GM23338 (cell line): ENCODE measurements around the gene ZNF550. TPM values are rescaled to one million over a fixed set of nuclear protein-coding genes. Genes with fewer than 3 reads are reported as not detected.

Experiments used
- ATAC-seq: fragments of 200-7000 bp; cut with Tn5 transposase; 3 replicates; pipeline ENCODE4 v1.9.1; 2020
- DNase-seq: peaks from one replicate; pipeline ENCODE4 v3.0.0-alpha.2; 2015; ENCODE audit warnings: low spot score
- H2AFZ ChIP-seq: fragments of 200-600 bp; sonication (generic); 2 replicates; pipeline ENCODE4 v1.8.0; 2016; ENCODE audit warnings: antibody characterized with exemption, mild to moderate bottlenecking, moderate library complexity
- H3F3A ChIP-seq: fragments of 200-600 bp; sonication (generic); replicated peaks from 2 replicates; pipeline ENCODE4 v1.8.0; 2017; ENCODE audit warnings: antibody characterized with exemption, mixed run types, low read depth
- H3K27ac ChIP-seq: fragments of 200-600 bp; sonication (generic); 2 replicates; pipeline ENCODE4 v1.6.1; 2016; ENCODE audit warnings: low read depth
- H3K27me3 ChIP-seq: fragments of 200-600 bp; sonication (generic); 2 replicates; pipeline ENCODE4 v1.8.0; 2016; ENCODE audit warnings: mild to moderate bottlenecking, mixed run types, moderate library complexity; ENCODE audit not compliant: insufficient read depth
- H3K36me3 ChIP-seq: fragments of 200-600 bp; sonication (generic); 2 replicates; pipeline ENCODE4 v1.8.0; 2016; ENCODE audit warnings: mild to moderate bottlenecking; ENCODE audit not compliant: insufficient read depth
- H3K4me1 ChIP-seq: fragments of 200-600 bp; sonication (generic); 2 replicates; pipeline ENCODE4 v1.8.0; 2016; ENCODE audit warnings: mild to moderate bottlenecking, moderate library complexity; ENCODE audit not compliant: insufficient read depth
- H3K4me2 ChIP-seq: fragments of 200-600 bp; sonication (generic); 2 replicates; pipeline ENCODE4 v1.7.1; 2017; ENCODE audit warnings: mixed run types
- H3K4me3 ChIP-seq: fragments of 200-600 bp; sonication (generic); 2 replicates; pipeline ENCODE4 v1.6.1; 2016; ENCODE audit warnings: mixed run types
- H3K79me2 ChIP-seq: fragments of 200-600 bp; sonication (generic); replicated peaks from 2 replicates; pipeline ENCODE4 v1.8.0; 2017; ENCODE audit warnings: mild to moderate bottlenecking; ENCODE audit not compliant: insufficient read depth
- H3K9me2 ChIP-seq: fragments of 200-600 bp; sonication (generic); 2 replicates; pipeline ENCODE4 v1.8.0; 2017; ENCODE audit not compliant: insufficient read depth
- H4K20me1 ChIP-seq: fragments of 200-600 bp; sonication (generic); replicated peaks from 2 replicates; pipeline ENCODE4 v1.8.0; 2017; ENCODE audit warnings: mild to moderate bottlenecking; ENCODE audit not compliant: insufficient read depth
- H3K27ac Mint-ChIP-seq: 2 replicates; pipeline ENCODE4 v1.8.0; 2020; ENCODE audit warnings: inconsistent platforms, mild to moderate bottlenecking, moderate library complexity, mixed read lengths
- H3K27me3 Mint-ChIP-seq: 3 replicates; pipeline ENCODE4 v1.8.0; 2022; ENCODE audit warnings: low read depth, mild to moderate bottlenecking, moderate library complexity, mixed read lengths, inconsistent platforms; ENCODE audit not compliant: insufficient read depth, poor library complexity
- H3K36me3 Mint-ChIP-seq: 3 replicates; pipeline ENCODE4 v1.8.0; 2021; ENCODE audit warnings: low read depth, mild to moderate bottlenecking, inconsistent platforms, moderate library complexity, mixed read lengths
- H3K4me1 Mint-ChIP-seq: 3 replicates; pipeline ENCODE4 v1.8.0; 2020; ENCODE audit warnings: mild to moderate bottlenecking, inconsistent platforms, mixed read lengths
- H3K4me3 Mint-ChIP-seq: 3 replicates; pipeline ENCODE4 v1.8.0; 2021; ENCODE audit warnings: moderate library complexity, mild to moderate bottlenecking, inconsistent platforms, mixed read lengths
- H3K9me3 Mint-ChIP-seq: 3 replicates; pipeline ENCODE4 v1.8.0; 2020; ENCODE audit warnings: moderate library complexity, mild to moderate bottlenecking, inconsistent platforms, mixed read lengths
- CREB1 ChIP-seq: fragments of 250-450 bp; sonication (Bioruptor Pico); IDR thresholded peaks from 2 replicates; pipeline ENCODE4 v1.5.0; 2020; ENCODE audit warnings: low read depth, mild to moderate bottlenecking, moderate library complexity
- EZH2phosphoT487 ChIP-seq: fragments of 200-600 bp; sonication (generic); IDR thresholded peaks from one replicate; pipeline ENCODE4 v1.8.1; 2018; ENCODE audit warnings: antibody characterized with exemption; ENCODE audit not compliant: unreplicated experiment
- JUNB ChIP-seq: IDR thresholded peaks from one replicate; pipeline ENCODE4 v1.6.1; 2016; ENCODE audit warnings: antibody characterized with exemption; ENCODE audit not compliant: unreplicated experiment
- STAT1 ChIP-seq: IDR thresholded peaks from one replicate; pipeline ENCODE4 v1.6.1; 2016; ENCODE audit warnings: antibody characterized with exemption; ENCODE audit not compliant: unreplicated experiment
- ZNF114 ChIP-seq: fragments of 250-450 bp; sonication (Bioruptor Pico); IDR thresholded peaks from 2 replicates; pipeline ENCODE4 v1.5.0; 2020; ENCODE audit warnings: mild to moderate bottlenecking, moderate library complexity
- ZNF331 ChIP-seq: fragments of 250-450 bp; sonication (Bioruptor Pico); IDR thresholded peaks from 2 replicates; pipeline ENCODE4 v1.5.0; 2020; ENCODE audit warnings: low read depth, mild to moderate bottlenecking, moderate library complexity
- ZNF462 ChIP-seq: fragments of 250-450 bp; sonication (Bioruptor Pico); IDR thresholded peaks from 2 replicates; pipeline ENCODE4 v1.5.0; 2020; ENCODE audit warnings: mild to moderate bottlenecking, moderate library complexity
- polyA plus RNA-seq: library from polyadenylated mRNA; unstranded; fragments of >200 nt; fragmentation: Nextera tagmentation; extraction: Ambion mirVana; gene quantifications from 2 replicates; pipeline ENCODE4 v1.2.1, GENCODE V29; 2016
- total RNA-seq: library from RNA; depleted of rRNA; stranded (reverse); fragments of >200 nt; shearing (Covaris generic); gene quantifications from 2 replicates; pipeline ENCODE4 v1.2.3, GENCODE V29; 2014
- TF ChIP-seq, protein P1 (sequence below), 2 experiments: fragments of 200-600 bp in 1 of 2; sonication (generic) in 1 of 2; conservative IDR thresholded peaks; 2 replicates each; pipeline versions ENCODE4 v1.5.1 to v1.6.1; 2016 to 2017; ENCODE audit warnings: antibody characterized with exemption in 2 of 2, low read depth in 2 of 2, mild to moderate bottlenecking in 2 of 2, moderate library complexity in 1 of 2

The ZNF550 gene
- total and polyA plus RNA-seq, 2 experiments from 2014 or later, result 5.7 to 14.7 TPM

GRCh38 chr19:57563547-57563946 is 3.9 kb upstream of the ZNF550 start (continued):
- TF ChIP-seq ZNF462 (CRISPR knock-in tag), result no peak
- no peak for TF ChIP-seq CREB1
- TF ChIP-seq, protein P1, sequence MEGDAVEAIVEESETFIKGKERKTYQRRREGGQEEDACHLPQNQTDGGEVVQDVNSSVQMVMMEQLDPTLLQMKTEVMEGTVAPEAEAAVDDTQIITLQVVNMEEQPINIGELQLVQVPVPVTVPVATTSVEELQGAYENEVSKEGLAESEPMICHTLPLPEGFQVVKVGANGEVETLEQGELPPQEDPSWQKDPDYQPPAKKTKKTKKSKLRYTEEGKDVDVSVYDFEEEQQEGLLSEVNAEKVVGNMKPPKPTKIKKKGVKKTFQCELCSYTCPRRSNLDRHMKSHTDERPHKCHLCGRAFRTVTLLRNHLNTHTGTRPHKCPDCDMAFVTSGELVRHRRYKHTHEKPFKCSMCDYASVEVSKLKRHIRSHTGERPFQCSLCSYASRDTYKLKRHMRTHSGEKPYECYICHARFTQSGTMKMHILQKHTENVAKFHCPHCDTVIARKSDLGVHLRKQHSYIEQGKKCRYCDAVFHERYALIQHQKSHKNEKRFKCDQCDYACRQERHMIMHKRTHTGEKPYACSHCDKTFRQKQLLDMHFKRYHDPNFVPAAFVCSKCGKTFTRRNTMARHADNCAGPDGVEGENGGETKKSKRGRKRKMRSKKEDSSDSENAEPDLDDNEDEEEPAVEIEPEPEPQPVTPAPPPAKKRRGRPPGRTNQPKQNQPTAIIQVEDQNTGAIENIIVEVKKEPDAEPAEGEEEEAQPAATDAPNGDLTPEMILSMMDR (conservative IDR thresholded peaks at IDR 0.05; ENCODE audit: low read depth in 2 of 2), result no peak
- TF ChIP-seq STAT1, result no peak
- TF ChIP-seq ZNF114 (CRISPR knock-in tag), result no peak
- TF ChIP-seq EZH2phosphoT487, result no peak
- no peak for TF ChIP-seq ZNF331 (CRISPR knock-in tag)
- no peak for TF ChIP-seq JUNB

- Mint-ChIP-seq H3K27me3 (no peaks in the 10 kb centered on the region), H3K4me3 (peak overlapping the region; percentile 99), H3K36me3 (peaks cover 40% of the 10 kb centered on the region), H3K27ac (no peak overlapping the region), H3K4me1 (peaks cover 11% of the 10 kb centered on the region), H3K9me3 (peaks cover 55% of the 10 kb centered on the region)
- no peaks in the 10 kb centered on the region for H3K27me3 ChIP-seq
- no peak overlapping the region for H3K27ac ChIP-seq
- H3K4me2 ChIP-seq, result peak overlapping the region; percentile 96; the same call in 1 of the 2 replicates
- DNase-seq (no peak), ATAC-seq (no peak)
- H3F3A ChIP-seq, result no peaks in the 10 kb centered on the region
- H3K9me2 ChIP-seq, result peaks cover 8% of the 10 kb centered on the region; the same call in 1 of the 2 replicates
- H3K4me3 ChIP-seq, result peak overlapping the region; percentile 96
- peak overlapping the region; percentile 99 for H2AFZ ChIP-seq
- peaks cover 6% of the 10 kb centered on the region for H3K4me1 ChIP-seq
- peaks cover 3% of the 10 kb centered on the region for H4K20me1 ChIP-seq
- peaks cover 22% of the 10 kb centered on the region for H3K79me2 ChIP-seq
- peaks cover 12% of the 10 kb centered on the region; the same call in 1 of the 2 replicates for H3K36me3 ChIP-seq
- no peak for TF ChIP-seq EZH2phosphoT487
- TF ChIP-seq ZNF462 (CRISPR knock-in tag), result no peak
Observed at GRCh38 chr19:57560049-57560491, 407 bp upstream of the ZNF550 start.
